Osteocyte (in vitro differentiated cells): ENCODE data around the gene CD86. TPM values are rescaled to one million over a fixed set of nuclear protein-coding genes. Genes with fewer than 3 reads are reported as not detected.

Experiments
- DNase-seq: peaks from one replicate; pipeline ENCODE4 v3.0.0; 2021; ENCODE audit warnings: mixed read lengths; ENCODE audit not compliant: unreplicated experiment; ENCODE audit errors: extremely low spot score
- H3K27ac Mint-ChIP-seq: one replicate; pipeline ENCODE4 v1.8.0; 2021; ENCODE audit warnings: mild to moderate bottlenecking, mixed read lengths; ENCODE audit not compliant: unreplicated experiment
- H3K27me3 Mint-ChIP-seq: one replicate; pipeline ENCODE4 v1.8.0; 2021; ENCODE audit warnings: mixed read lengths; ENCODE audit not compliant: unreplicated experiment
- H3K36me3 Mint-ChIP-seq: one replicate; pipeline ENCODE4 v1.8.0; 2021; ENCODE audit warnings: mixed read lengths; ENCODE audit not compliant: unreplicated experiment
- H3K4me1 Mint-ChIP-seq: one replicate; pipeline ENCODE4 v1.8.0; 2021; ENCODE audit warnings: mixed read lengths; ENCODE audit not compliant: unreplicated experiment
- H3K4me3 Mint-ChIP-seq: one replicate; pipeline ENCODE4 v1.8.0; 2021; ENCODE audit warnings: mild to moderate bottlenecking, moderate library complexity, mixed read lengths; ENCODE audit not compliant: unreplicated experiment
- H3K9me3 Mint-ChIP-seq: one replicate; pipeline ENCODE4 v1.8.0; 2021; ENCODE audit warnings: mixed read lengths; ENCODE audit not compliant: unreplicated experiment
- CTCF ChIP-seq: fragments of 200-600 bp; sonication (generic); IDR thresholded peaks from 2 replicates; pipeline ENCODE4 v1.5.0; 2021; ENCODE audit warnings: antibody characterized with exemption, mild to moderate bottlenecking, moderate library complexity
- total RNA-seq: library from RNA; stranded (reverse); gene quantifications from 2 replicates; pipeline ENCODE4 v1.2.1, GENCODE V29; 2021

Gene CD86
- total RNA-seq, 1 donor from 2014 or later: not detected

- Mint-ChIP-seq H3K27ac (no peak overlapping the region), H3K27me3 (peaks cover 2% of the 10 kb centered on the region), H3K36me3 (no peaks in the 10 kb centered on the region), H3K4me1 (no peaks in the 10 kb centered on the region), H3K9me3 (no peaks in the 10 kb centered on the region), H3K4me3 (no peak overlapping the region)
- TF ChIP-seq CTCF: no peak
- DNase-seq: no peak
Observed at GRCh38 chr3:122080207-122080587, 25.0 kb downstream of the CD86 start.

- Mint-ChIP-seq H3K4me3 (no peak overlapping the region), H3K9me3 (no peaks in the 10 kb centered on the region), H3K27ac (no peak overlapping the region), H3K27me3 (peaks cover 2% of the 10 kb centered on the region), H3K4me1 (no peaks in the 10 kb centered on the region), H3K36me3 (no peaks in the 10 kb centered on the region)
- no peak for TF ChIP-seq CTCF
- no peak for DNase-seq
Observed at GRCh38 chr3:122081543-122082247, 26.5 kb downstream of the CD86 start.

- H3K27me3 Mint-ChIP-seq: peaks cover 2% of the 10 kb centered on the region
- H3K4me3 Mint-ChIP-seq: no peak overlapping the region
- H3K9me3 Mint-ChIP-seq: no peaks in the 10 kb centered on the region
- no peaks in the 10 kb centered on the region for H3K4me1 Mint-ChIP-seq
- H3K36me3 Mint-ChIP-seq: no peaks in the 10 kb centered on the region
- DNase-seq: no peak
- H3K27ac Mint-ChIP-seq: no peak overlapping the region
- TF ChIP-seq CTCF: no peak
Observed at GRCh38 chr3:122082357-122082756, 27.2 kb downstream of the CD86 start.

- DNase-seq: no peak
- no peak for TF ChIP-seq CTCF
- no peaks in the 10 kb centered on the region for H3K4me1 Mint-ChIP-seq
- H3K27ac Mint-ChIP-seq: no peak overlapping the region
- no peaks in the 10 kb centered on the region for H3K9me3 Mint-ChIP-seq
- H3K4me3 Mint-ChIP-seq: no peak overlapping the region
- peaks cover 2% of the 10 kb centered on the region for H3K27me3 Mint-ChIP-seq
- H3K36me3 Mint-ChIP-seq: no peaks in the 10 kb centered on the region
Observed at GRCh38 chr3:122084799-122085198, 29.6 kb downstream of the CD86 start.

- Mint-ChIP-seq H3K4me3 (no peak overlapping the region), H3K9me3 (no peaks in the 10 kb centered on the region), H3K4me1 (no peaks in the 10 kb centered on the region), H3K36me3 (no peaks in the 10 kb centered on the region), H3K27ac (no peak overlapping the region), H3K27me3 (peaks cover 2% of the 10 kb centered on the region)
- TF ChIP-seq CTCF: no peak
- no peak for DNase-seq
Observed at GRCh38 chr3:122085673-122086072, 30.5 kb downstream of the CD86 start.
